ENCODE results near the gene PHF1.
A peak's percentile ranks its signal among the peaks of the same experiment; 100 is the strongest.
"Not testable (repeated sequence)": the region's sequence is repeated elsewhere in the genome, so short reads cannot be mapped to it uniquely, and the experiment has no call there.

PHF1 gene

DNA sequence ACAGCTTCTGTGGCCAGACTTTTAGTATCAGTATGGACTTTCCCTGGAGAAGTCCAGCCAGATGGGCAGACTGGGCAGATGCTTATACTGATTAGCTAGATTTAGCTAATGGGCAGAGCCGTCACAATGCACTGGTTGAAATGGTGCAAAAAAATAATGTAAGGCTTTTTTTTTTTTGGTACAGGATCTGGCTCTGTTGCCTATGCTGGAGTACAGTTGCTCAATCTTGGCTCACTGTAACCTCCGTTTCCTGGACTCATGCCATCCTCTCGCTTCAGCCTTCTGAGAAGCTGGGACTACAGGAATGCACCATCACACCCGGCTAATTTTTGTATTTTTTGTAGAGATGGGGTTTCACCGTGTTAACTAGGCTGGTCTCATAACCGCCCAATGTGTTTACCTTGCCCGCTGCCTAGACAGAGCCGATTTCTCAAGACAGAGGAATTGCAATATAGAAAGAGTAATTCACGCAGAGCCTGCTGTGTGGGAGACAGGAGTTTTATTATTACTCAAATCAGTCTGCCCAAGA is 35.6 kb upstream of the PHF1 start:
- no peak for DNase-seq (ENCODE audit: low read depth, low spot score)
- Histone ChIP-seq H3K4me3 (ENCODE audit: low read length) (no peak overlapping the region), H3K27ac (ENCODE audit: low read length) (no peak overlapping the region), H3K27me3 (ENCODE audit: control insufficient read depth, insufficient read depth, low read length) (no peaks in the 10 kb centered on the region), H3K4me1 (ENCODE audit: control insufficient read depth, insufficient read depth, low read length) (peaks cover 5% of the 10 kb centered on the region; the same call in 1 of the 2 replicates), H3K36me3 (ENCODE audit: control insufficient read depth, insufficient read depth, low read length) (no peaks in the 10 kb centered on the region), H3K9me3 (ENCODE audit: control insufficient read depth, insufficient read depth, low read length) (no peaks in the 10 kb centered on the region)
- no CpG with 5 or more reads among the region's 9 CpGs for WGBS (ENCODE audit: insufficient coverage, insufficient read length)

DNA sequence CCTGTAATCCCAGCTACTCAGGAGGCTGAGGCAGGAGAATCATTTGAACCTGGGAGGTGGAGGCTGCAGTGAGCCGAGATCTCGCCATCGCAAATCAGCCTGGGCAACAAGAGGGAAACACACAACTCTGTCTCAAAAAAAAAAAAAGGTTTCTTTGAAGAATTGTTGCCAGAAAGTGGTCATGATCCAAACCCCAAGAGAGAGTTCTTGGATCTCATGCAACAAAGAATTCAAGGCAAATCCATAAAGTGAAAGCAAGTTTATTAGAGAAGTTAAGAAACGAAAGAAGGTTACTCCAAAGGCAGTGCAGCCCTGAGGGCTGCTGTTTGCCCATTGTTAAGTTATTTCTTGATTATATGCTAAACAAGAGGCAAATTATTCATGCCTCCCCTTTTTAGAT is 33.6 kb upstream of the PHF1 start:
- WGBS (ENCODE audit: insufficient coverage, insufficient read length), result no CpG with 5 or more reads among the region's 4 CpGs
- no peak for DNase-seq (ENCODE audit: low read depth, low spot score)
- Histone ChIP-seq H3K4me3 (ENCODE audit: low read length) (no peak overlapping the region), H3K27ac (ENCODE audit: low read length) (no peak overlapping the region), H3K27me3 (ENCODE audit: control insufficient read depth, insufficient read depth, low read length) (no peaks in the 10 kb centered on the region), H3K9me3 (ENCODE audit: control insufficient read depth, insufficient read depth, low read length) (no peaks in the 10 kb centered on the region), H3K36me3 (ENCODE audit: control insufficient read depth, insufficient read depth, low read length) (no peaks in the 10 kb centered on the region), H3K4me1 (ENCODE audit: control insufficient read depth, insufficient read depth, low read length) (peaks cover 5% of the 10 kb centered on the region; the same call in 1 of the 2 replicates)

DNA sequence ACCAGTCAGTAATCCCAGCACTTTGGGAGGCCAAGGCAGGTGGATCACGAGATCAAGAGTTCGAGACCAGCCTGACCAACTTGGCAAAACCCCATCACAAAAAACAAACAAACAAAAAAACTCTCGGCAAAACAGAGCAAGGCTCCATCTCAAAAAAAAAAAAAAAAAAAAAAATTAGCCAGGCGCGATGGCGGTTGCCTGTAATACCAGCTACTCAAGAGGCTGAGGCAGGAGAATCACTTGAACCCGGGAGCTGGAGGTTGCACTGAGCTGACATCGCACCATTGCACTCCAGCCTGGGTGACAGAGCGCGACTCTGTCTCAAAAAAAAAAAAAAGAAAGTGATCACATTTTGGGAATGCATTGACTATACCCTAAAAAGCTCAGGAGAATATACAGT is 31.6 kb upstream of the PHF1 start:
- not testable (repeated sequence) for H3K4me1 ChIP-seq (ENCODE audit: control insufficient read depth, insufficient read depth, low read length); H3K9me3 ChIP-seq (ENCODE audit: control insufficient read depth, insufficient read depth, low read length); H3K27ac ChIP-seq (ENCODE audit: low read length); DNase-seq (ENCODE audit: low read depth, low spot score); H3K36me3 ChIP-seq (ENCODE audit: control insufficient read depth, insufficient read depth, low read length); H3K4me3 ChIP-seq (ENCODE audit: low read length); H3K27me3 ChIP-seq (ENCODE audit: control insufficient read depth, insufficient read depth, low read length)
- WGBS (ENCODE audit: insufficient coverage, insufficient read length), result no CpG with 5 or more reads among the region's 10 CpGs

- Histone ChIP-seq H3K27me3 (ENCODE audit: control insufficient read depth, insufficient read depth, low read length) (no peaks in the 10 kb centered on the region), H3K4me3 (ENCODE audit: low read length) (no peak overlapping the region), H3K27ac (ENCODE audit: low read length) (no peak overlapping the region), H3K36me3 (ENCODE audit: control insufficient read depth, insufficient read depth, low read length) (no peaks in the 10 kb centered on the region), H3K4me1 (ENCODE audit: control insufficient read depth, insufficient read depth, low read length) (no peaks in the 10 kb centered on the region), H3K9me3 (ENCODE audit: control insufficient read depth, insufficient read depth, low read length) (no peaks in the 10 kb centered on the region)
- no CpG with 5 or more reads among the region's 2 CpGs for WGBS (ENCODE audit: insufficient coverage, insufficient read length)
- DNase-seq (ENCODE audit: low read depth, low spot score), result no peak
These were observed 30.4 kb upstream of the PHF1 start for GRCh38 chr6:33380272-33380981.

- DNase-seq (ENCODE audit: low read depth, low spot score), result no peak
- whole genome bisulfite sequencing (ENCODE audit: insufficient coverage, insufficient read length), result no CpG with 5 or more reads among the region's 10 CpGs
- H3K27ac ChIP-seq (ENCODE audit: low read length), result no peak overlapping the region
These were observed 27.2 kb upstream of the PHF1 start for GRCh38 chr6:33383427-33384185.

DNA sequence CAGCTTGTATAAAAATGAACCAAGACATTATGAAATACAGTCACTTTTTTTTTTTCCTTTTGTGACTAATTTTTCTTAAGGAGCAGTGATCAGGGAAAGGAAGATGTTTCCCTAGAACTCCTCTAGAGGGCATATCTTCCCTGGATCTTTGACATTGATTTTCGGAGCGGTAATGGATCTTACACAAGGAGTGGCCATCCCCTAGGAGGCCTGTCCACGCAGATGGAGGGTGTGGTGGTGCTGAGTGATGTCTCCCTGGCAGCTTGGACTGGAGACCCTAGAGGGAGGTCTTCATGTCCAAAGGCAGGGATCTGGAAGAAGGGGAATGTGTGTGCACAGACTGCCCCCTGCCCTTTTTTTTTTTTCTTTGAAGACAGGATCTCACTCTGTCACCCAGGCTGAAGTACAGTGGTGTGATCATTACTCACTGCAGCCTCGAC is 26.2 kb upstream of the PHF1 start:
- H3K4me1 ChIP-seq (ENCODE audit: control insufficient read depth, insufficient read depth, low read length), result no peaks in the 10 kb centered on the region
- DNase-seq (ENCODE audit: low read depth, low spot score), result no peak
- no peaks in the 10 kb centered on the region for H3K27me3 ChIP-seq (ENCODE audit: control insufficient read depth, insufficient read depth, low read length)
- H3K27ac ChIP-seq (ENCODE audit: low read length), result no peak overlapping the region
- H3K4me3 ChIP-seq (ENCODE audit: low read length), result no peak overlapping the region
- no peaks in the 10 kb centered on the region for H3K9me3 ChIP-seq (ENCODE audit: control insufficient read depth, insufficient read depth, low read length)
- no peaks in the 10 kb centered on the region for H3K36me3 ChIP-seq (ENCODE audit: control insufficient read depth, insufficient read depth, low read length)
- WGBS (ENCODE audit: insufficient coverage, insufficient read length), result no CpG with 5 or more reads among the region's 4 CpGs

More at GRCh38 chr6:33383427-33384185, 27.2 kb upstream of the PHF1 start:
- Histone ChIP-seq H3K9me3 (ENCODE audit: control insufficient read depth, insufficient read depth, low read length) (no peaks in the 10 kb centered on the region), H3K4me1 (ENCODE audit: control insufficient read depth, insufficient read depth, low read length) (no peaks in the 10 kb centered on the region), H3K36me3 (ENCODE audit: control insufficient read depth, insufficient read depth, low read length) (no peaks in the 10 kb centered on the region), H3K4me3 (ENCODE audit: low read length) (no peak overlapping the region), H3K27me3 (ENCODE audit: control insufficient read depth, insufficient read depth, low read length) (no peaks in the 10 kb centered on the region)

GRCh38 chr6:33390173-33390572 is 20.6 kb upstream of the PHF1 start:
- peaks cover 2% of the 10 kb centered on the region; the same call in 1 of the 2 replicates for H3K4me1 ChIP-seq (ENCODE audit: control insufficient read depth, insufficient read depth, low read length)
- no CpG with 5 or more reads among the region's 2 CpGs for WGBS (ENCODE audit: insufficient coverage, insufficient read length)
- no peak overlapping the region for H3K4me3 ChIP-seq (ENCODE audit: low read length)
- no peak overlapping the region for H3K27ac ChIP-seq (ENCODE audit: low read length)
- H3K36me3 ChIP-seq (ENCODE audit: control insufficient read depth, insufficient read depth, low read length), result no peaks in the 10 kb centered on the region
- no peaks in the 10 kb centered on the region for H3K27me3 ChIP-seq (ENCODE audit: control insufficient read depth, insufficient read depth, low read length)
- no peaks in the 10 kb centered on the region for H3K9me3 ChIP-seq (ENCODE audit: control insufficient read depth, insufficient read depth, low read length)
- DNase-seq (ENCODE audit: low read depth, low spot score), result no peak

DNA sequence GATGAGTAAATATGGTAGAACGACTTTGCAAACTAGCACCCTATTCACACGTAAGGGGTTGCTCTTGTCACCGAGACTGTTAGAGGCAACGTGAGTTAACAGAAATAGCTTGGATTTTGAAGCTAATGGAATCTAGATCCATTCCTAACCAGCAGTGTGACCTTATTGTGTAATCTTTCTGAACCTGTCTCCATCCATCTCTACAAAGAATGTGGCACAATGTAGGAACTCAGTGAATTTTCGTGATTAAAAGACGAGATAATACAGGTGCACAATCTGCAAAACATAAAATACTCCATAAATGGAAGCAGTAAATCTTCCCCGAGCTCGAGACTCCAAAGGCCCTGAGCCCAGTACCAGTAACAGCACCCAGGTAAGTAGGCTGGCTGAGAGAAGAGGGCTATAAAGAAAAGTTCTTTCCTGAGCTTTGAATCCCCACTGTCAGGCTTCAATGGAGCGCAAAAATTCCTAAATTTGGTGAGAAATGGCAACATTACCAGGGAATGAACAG is 20.0 kb upstream of the PHF1 start:
- no CpG with 5 or more reads among the region's 9 CpGs for WGBS (ENCODE audit: insufficient coverage, insufficient read length)

GRCh38 chr6:33391278-33391921 is 19.4 kb upstream of the PHF1 start, which contains the start of gene KIFC1:
KIFC1 (plus strand) TSS chr6:33391823; CDS start chr6:33391986, 163 bp downstream.
- Histone ChIP-seq H3K9me3 (ENCODE audit: control insufficient read depth, insufficient read depth, low read length) (no peaks in the 10 kb centered on the region), H3K4me1 (ENCODE audit: control insufficient read depth, insufficient read depth, low read length) (peaks cover 2% of the 10 kb centered on the region; the same call in 1 of the 2 replicates), H3K4me3 (ENCODE audit: low read length) (peak within 1 kb of the TSS; percentile 97), H3K27ac (ENCODE audit: low read length) (no peak within 1 kb of the TSS), H3K27me3 (ENCODE audit: control insufficient read depth, insufficient read depth, low read length) (no peaks in the 10 kb centered on the region), H3K36me3 (ENCODE audit: control insufficient read depth, insufficient read depth, low read length) (no peaks in the 10 kb centered on the region)
- DNase-seq (ENCODE audit: low read depth, low spot score), result peak; percentile 99
- no CpG with 5 or more reads among the region's 67 CpGs for WGBS (ENCODE audit: insufficient coverage, insufficient read length)

More for the DNA sequence above, 20.0 kb upstream of the PHF1 start:
- Histone ChIP-seq H3K27ac (ENCODE audit: low read length) (no peak overlapping the region), H3K4me1 (ENCODE audit: control insufficient read depth, insufficient read depth, low read length) (peaks cover 2% of the 10 kb centered on the region; the same call in 1 of the 2 replicates), H3K27me3 (ENCODE audit: control insufficient read depth, insufficient read depth, low read length) (no peaks in the 10 kb centered on the region), H3K9me3 (ENCODE audit: control insufficient read depth, insufficient read depth, low read length) (no peaks in the 10 kb centered on the region), H3K36me3 (ENCODE audit: control insufficient read depth, insufficient read depth, low read length) (no peaks in the 10 kb centered on the region), H3K4me3 (ENCODE audit: low read length) (no peak overlapping the region; the same call in 1 of the 2 replicates)
- DNase-seq (ENCODE audit: low read depth, low spot score), result no peak
